Measurements from ENCODE around the gene CDC37.

GRCh38 chr19:10374931-10375330 lies 28.4 kb downstream of the CDC37 start:
- TF ChIP-seq EZH2phosphoT487 (IDR thresholded peaks at IDR 0.05; ENCODE audit: borderline replicate concordance, low read depth, low read length), result no peak
- no peak for TF ChIP-seq CTCF (conservative IDR thresholded peaks at IDR 0.05; ENCODE audit: low read length)
